GM19035 (cell line): Measurements from ENCODE around the gene PTCD3.

Experiments
- ATAC-seq: cut with Tn5 transposase; IDR thresholded peaks from one replicate; pipeline ENCODE4 v1.9.1; 2021; ENCODE audit not compliant: unreplicated experiment

The PTCD3 gene

DNA sequence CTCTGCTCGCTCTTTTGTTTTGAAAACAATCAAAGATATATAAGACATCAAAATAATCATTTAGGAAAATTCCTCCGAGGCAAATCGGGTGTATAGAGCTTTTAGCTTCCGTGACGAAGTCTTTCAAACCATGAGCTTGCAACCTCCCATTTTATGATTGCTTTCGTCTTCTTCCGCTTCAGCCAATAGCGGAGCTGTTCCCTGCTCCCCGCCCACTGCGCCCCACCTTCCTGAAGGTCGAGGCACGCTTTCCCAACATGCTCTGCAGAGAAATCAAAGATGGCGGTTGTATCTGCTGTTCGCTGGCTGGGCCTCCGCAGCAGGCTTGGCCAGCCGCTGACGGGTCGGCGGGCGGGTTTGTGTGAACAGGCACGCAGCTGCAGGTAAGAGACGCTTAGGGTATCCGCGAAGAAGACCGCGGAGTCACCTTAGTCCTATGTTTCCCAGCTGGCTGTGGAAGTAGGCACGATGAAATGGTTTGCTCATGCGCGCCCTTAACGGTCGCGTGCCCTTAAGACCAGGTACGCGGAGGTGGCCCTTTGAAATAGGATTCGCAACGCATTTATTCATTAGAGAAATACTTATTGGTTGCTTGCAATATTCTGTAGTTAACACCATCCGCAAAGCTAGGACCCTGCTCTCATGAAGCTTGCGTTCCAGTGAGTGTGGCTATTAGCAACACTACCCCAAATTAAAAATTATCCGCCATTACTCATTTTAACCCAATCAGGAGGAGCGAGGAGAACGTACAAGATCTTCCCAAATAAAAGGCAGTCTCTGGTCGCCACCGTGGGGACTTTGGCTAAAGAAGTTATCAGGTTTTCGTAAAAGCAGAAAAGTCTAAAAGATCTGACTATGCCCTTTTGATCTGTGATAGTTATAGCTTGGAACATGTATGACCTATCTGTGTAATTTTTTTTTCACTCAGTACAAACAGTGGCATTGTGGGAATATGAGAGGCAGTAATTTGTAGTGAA, at the start of gene PTCD3:
PTCD3 (plus strand) TSS at position 267 of the 977 bp plus-strand sequence; CDS start at position 280, 13 bp downstream.
- ATAC-seq, result peak; percentile 92

DNA sequence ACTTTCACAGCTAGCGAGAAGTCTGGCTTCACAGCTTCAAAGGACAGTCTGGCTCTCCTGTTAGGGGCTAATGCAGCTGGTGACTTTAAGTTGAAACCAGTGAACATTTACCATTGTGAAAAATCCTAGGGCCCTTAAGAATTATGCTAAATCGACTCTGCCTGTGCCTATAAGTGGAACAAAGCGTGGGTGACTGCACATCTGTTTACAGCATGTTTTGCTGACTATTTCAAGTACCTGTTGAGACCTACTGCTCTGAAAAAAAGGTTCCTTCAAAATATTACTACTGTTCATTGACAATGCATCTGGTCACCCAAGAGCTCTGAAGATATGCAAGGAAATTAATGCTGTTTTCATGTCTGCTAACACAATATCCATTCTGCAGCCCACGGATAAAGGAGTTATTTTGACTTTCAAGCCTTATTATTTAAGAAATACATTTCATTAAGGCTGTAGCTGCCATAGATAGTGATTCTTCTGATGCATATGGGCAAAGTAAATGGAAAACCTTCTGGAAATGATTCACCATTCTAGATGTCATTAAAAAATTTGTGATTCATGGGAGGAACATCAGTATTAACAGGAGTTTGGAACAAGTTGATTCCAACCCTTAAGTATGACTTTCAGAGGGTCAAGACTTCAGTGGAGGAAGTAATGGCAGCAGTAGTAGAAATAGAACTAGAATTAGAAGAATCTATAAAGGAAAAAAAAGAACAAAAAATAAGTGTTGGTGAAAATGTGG, 49.3 kb upstream of the PTCD3 start:
- ATAC-seq, result no peak

DNA sequence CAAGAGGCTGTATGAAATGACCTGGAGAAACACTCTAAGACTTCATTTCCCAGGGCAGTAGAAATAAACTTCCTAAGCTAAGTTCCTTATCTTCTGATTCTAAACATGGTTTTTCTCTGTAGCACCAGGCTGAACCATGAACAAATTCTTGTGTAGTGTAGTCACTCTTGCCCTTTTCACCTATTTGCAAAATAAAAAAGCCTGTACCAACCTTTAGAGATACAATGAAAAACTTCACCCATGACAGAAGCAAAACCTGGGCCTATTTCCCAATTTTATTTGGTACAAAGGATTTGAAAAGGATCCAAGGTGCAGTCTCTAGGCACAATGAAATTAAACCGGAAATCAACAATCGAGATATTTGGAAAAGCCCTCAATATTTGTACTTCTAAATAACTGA, 44.0 kb upstream of the PTCD3 start:
- no peak for ATAC-seq

DNA sequence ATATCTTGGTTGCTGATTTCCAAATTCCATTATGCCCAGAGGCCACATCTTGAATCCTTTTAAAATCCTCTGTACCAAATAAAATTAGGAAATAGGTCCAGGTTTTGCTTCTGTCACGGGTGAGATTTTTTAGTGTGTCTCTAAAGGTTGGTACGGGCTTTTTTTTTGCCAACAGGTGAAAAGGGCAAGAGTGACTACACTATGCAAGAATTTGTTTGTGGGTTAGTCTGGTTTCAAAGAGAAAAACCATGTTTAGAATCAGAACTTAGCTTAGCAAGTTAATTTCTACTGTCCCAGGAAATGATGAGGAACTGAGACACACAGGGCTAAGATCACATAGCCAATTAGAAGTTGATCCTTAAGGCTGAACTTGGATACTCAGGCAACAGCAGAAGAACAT, 42.0 kb upstream of the PTCD3 start:
- ATAC-seq, result no peak

DNA sequence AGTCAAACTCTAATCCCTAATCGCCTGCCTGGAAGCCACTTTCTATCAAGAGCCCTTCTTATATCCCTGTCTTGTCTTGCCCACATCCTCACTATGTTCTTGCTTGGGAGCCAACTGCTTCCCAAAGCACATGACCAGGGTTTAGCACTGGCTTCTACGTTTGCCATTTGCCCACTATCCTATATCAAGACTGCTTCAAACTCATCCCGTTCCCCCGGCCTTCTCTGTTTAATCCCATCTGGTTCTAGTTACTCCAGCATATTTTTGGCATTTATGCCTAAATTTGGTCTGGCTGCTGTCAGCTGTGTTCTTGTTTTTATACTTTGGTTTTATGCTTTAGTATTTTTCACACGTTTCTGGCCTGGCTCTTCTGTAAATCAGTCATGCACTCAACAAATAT, 40.5 kb upstream of the PTCD3 start:
- no peak for ATAC-seq

DNA sequence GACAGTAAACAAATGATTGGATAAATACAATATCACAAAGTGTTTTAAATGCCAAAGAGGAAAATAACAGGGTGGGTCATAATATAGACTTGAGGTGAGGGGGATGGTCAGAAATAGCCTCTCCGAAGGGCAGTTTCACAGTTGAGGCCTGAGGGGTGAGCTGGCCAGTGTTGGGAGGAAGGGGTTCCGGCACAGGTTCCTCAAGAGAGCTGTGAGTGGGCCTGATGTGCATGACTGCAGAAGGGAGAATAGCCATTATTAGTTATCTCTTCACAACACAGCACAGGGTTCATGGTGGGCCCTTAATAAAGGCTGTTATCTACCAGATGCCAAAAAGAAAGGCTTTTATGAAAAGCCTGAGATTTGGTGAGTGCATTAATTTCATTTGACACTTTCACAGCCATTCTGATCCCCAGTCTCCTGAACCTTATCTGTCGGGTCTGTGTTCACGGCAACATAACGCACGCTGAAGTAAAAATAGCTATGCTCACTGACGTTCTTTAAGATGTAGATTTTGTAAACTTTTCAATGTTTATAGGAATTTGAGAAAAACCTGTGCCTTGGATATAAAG, 39.9 kb upstream of the PTCD3 start:
- no peak for ATAC-seq

DNA sequence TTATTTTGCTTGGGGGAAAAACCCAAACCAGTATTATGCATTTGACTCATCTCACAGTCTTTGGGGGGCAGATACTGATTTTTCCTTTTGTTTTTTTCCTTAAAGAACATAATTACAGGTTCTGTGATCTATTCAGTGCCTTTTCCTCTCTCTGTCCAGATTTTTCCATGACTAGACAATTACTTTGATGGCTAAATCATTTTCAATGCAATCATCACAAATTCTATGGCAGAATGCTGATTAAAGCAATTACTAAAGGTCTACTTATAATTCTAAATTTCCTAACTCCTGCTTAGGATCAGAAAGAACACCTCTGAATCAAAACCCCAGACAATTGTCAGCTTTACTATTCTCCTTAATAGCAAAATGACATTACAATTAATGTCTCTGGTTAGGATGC, 39.1 kb upstream of the PTCD3 start:
- ATAC-seq, result no peak

DNA sequence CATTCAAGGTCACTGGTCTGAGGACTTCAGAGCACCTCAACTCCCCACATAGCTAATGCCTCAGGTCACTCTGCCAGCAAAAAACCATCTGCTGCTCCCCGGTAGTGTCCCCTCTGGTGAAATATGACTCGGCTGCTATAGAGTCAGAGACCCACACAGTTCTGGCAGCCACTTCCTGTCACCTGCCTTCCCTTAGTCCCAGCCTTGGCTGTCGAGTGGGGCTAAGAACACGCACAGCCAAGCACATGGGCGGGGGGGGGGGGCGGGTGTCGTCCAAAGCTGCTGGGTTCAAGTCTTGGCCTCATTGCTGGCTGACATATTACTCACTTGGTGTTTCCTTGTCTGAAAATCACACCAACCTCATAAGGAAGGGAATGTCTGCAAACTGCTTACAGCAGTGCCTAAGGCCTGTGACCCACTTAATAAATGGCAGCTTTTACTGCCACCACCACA, 37.9 kb upstream of the PTCD3 start:
- no peak for ATAC-seq

DNA sequence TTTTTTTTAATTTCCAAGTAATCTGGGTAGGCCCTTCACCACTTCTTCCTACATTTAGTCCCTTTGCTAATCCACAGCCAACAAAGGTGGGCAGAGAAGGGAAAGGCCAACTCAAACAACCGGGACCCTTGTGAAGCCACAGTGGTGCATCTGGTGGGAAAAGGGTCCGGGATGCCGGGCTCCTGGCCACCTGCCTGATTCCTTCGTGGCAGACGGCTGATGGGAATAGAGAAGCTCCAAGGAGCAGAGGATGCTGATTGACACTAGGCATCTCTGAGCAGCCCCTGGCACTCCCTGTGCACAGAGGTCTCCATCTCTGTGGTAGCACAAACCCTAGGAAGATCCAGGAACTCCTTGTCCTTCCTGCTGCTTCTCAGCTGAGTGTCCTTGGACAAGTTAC, 37.4 kb upstream of the PTCD3 start:
- ATAC-seq, result no peak

DNA sequence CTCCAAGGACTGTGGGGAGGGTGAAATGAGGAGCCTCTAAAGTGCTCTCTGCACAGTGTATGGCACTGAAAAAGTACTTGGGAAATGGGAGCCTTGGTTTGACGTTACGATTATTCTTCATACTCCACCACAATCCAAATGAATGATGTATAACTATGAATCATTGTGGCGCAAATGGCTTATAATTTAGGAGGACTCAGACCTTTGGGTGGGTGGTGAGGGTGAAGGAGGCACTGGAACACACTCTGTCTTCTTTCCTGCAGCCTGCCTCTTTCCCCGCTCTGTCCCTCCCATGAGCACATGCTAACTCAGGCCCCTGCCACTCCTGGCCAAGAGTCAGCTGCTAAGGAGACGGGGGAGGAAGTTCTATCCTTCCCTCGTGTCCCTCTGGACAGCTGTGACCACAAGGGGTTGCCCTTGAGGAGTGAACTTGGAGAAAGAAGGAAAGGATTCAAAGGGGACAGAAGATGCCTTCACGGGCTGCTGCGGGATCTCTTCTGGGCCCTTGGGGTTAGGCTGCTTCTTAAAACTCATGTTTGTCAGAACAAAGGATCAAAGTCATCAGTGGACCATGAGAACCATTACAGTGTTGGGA, 36.8 kb upstream of the PTCD3 start:
- ATAC-seq, result no peak

DNA sequence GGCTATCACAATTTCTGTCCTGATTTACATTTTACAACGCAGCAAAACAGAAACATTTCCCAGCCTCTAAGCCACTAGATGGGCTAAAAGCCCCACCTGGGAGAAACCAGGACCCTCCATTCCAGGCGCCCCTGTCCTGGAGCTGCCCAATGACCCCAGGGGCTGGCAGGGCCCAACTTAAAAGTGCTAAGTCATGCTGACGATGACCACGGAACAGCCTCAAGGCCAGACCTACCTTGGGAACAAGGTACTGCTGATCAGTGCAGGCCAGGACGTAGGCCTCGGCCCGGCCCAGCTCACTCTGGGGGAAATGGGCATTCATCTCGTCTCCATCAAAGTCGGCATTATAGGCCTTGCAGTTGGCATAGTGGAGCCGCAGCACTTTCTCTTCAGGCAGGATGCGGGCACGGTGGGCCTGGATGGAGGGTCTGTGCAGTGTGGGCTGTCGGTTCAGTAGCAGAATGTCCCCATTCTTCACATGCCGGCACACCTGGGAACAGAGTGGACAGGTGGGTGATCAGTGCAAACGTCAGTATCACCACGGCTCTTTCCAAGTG, 36.2 kb upstream of the PTCD3 start:
- no peak for ATAC-seq

DNA sequence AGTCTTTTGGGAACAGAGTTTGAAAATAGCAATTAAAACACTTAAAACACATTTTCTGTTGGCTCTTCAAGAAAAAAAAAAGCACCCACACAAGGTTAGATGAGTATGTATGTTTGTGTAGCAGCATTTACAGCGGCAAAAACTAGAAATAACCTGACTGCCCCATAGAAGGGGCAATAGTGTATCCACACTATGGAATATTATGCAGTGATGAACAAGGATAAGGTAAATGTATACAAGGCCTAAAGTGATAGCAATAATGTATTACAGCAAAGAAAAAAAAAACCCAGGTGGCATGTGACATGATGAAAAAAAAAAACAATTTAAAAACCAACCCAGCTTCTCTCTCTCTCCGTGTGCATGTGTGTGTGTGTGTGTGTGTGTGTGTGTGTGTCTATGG, 35.2 kb upstream of the PTCD3 start:
- ATAC-seq, result no peak

DNA sequence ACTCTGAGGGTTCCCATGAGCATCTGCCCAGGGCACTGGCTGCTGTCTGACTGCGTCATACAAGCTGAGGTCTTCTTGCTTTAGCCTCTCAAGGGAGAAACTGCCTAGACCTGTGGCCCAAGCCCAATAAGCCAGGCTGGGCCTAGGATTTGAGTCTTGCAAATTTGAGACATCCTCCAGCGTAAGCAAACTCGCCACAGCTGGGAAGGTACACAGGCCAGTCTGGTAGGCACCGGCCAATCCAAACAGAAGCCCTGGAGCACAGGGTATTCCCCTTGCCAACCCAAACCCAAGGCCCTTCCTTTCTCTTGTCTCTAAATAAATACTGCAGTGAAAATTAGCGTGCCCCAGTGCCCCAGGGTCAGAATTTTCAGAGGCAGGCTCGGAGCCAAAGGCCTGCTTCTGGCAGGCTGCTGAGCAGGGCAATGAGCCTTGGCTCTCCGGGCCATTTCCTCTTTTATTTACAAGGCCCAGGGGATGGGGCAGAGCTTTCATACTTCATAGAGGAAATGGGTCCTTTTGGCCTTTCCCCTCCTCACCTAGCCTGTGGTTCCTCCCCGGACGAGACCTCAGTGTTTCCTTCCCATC, 33.7 kb upstream of the PTCD3 start:
- no peak for ATAC-seq

DNA sequence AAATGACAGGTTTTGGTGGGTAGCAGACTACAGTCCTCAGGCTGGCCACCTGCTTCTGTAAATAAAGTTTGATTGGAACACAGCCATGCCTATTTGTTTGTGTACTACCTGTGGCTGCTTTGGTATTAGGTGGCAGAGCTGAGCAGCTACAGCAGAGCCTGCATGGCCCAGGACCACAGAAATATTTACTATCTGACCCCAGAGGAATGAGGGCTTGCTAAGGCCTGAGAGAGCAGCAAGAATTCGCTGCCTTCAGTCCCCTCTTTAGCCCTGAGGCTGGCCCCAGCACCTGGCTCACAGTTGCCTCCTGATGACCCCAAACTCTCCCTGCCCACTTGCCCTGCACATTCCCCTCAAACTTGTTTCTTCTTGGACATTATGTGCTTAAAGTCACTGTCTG, 32.8 kb upstream of the PTCD3 start:
- ATAC-seq, result no peak

DNA sequence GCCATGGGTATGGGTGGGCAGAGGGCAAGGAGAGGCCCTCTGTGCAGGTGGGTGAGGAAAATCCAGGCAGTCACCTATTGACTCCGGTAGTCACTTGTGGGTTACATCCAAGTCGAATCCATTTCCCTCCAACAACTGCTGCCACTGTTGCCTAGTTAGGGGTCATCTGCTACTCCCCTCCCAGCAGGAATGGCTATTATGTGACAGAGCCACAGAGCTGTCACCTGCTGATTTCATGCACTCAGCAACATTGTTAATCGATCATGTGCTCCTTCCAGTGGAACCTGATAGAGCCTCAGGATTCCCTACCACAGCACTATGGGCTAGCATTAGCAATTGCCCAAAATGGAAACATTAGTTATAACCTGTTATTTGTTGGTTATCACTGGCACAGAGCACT, 31.8 kb upstream of the PTCD3 start:
- ATAC-seq, result no peak

DNA sequence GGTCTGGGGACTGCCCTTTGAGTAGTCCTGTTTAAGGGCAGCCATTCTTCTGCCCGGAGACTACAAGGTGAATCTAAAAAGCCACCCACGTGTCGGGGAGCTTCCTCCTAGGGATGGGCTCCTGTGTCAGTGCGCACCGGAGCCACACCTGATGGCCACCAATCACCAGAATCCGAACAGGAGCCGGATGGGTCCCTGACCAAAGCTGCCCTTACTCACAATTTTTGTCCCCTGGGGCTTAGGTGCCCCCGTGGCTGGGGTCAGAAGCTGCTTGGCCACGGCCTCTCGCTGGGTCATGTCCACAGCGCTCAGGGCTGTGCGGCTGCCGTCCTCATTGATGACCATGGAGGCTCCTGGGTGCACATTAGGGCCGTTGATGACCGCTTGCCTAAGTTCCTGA, 31.2 kb upstream of the PTCD3 start:
- no peak for ATAC-seq

DNA sequence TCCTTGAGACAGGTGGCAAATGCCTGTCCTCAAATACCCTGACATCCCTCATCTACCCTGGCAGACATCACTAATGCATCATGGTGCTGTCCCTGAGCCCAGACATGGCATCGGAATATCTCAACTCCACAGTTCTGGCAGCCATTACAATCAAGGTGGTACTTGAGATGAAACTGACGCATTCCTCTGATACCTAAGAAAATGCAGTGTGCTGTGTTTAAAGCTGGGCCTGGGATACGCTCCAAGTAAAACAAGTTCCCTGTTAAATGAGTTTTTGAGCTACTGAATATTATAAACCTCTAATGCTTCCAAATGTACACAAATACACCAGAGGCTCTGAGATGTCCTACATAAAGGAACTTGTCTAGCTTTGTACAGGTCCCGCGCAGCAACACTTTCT, 30.1 kb upstream of the PTCD3 start:
- ATAC-seq, result no peak

DNA sequence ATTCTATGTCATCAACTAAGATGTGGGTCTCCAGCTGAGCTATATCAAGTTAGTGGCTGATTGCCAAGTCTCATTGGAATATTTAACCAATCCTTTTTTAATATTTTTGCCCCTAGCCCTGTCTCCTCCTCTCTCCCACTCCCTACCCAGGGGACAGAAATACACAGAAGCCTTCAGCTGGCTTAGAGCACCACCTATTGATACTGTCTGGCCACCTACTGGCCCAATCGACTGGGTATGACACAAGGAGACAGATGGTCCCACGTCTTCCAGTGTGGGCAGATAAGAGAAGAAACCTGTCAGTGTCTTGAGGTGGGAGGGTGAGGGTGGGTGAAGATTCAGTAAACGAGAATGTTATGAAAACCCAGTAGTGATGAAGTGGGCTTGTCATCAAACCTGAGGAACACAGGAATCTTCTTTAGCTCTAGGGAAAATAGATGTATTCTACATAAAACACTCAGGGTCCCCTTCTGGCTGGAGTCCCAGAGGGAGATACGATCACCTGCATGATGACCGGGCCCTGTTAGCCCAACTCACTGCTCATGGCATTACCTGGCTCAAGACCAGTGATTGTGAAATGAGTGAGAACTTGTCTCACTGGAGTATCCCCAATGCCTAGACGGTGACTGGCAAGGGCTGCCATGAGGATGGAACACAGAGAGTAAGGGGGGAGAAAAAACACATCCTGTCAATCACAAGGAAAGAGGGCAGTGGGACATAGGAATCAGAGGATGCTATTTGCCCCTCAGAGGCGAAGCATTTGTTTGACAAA, 27.1 kb upstream of the PTCD3 start:
- ATAC-seq, result no peak

DNA sequence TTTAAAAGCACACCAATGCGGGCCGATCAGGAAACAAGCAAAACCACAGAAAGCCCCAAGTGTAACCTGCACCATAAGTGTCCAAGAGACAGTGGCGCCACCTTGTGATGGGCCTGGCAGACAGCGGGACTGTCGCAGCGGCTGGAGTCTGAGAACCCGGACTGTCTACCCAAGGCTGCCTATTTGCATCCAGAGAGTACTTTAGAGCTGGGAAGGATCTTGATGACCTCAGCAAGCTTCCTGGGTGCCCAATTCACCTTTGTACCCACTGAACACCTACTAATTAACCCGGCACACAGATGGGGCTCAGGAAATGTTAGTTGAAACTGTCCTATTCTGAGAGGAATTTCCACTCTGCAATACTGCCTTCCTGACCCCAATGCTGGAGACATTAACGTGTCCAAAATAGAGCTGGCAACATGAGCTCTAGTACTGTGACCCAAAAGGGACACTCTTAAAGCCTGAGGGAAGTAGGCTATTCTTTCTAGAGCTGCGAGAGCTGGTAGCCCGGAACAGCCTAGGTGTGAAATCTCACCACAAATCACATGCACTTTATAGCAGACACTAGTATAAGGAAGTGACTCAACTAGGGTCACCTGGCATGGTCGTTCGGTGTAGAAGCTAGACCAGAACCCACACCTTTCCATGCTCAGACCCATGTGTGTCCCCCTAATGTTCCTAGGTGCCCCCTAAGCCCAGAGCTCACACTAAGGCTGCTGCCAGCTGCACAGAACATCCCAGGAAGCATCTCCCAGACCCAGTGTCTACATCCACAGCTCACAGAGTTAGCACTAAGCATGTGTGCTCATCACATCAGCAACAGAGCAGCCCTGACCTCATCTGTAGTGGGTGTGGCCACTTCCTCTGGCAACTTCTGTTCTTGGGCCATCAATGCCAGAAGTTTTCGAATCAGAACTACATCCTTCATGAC, 25.8 kb upstream of the PTCD3 start:
- ATAC-seq, result peak; percentile 76
